Trophoblast cell (in vitro differentiated cells and primary cell): ENCODE measurements around the gene CUTC.

ENCODE experiments used
- DNase-seq, 2 donors: peaks; one replicate each; pipeline ENCODE4 v3.0.0-alpha.2; 2016
- H2AFZ ChIP-seq: 2 replicates; pipeline ENCODE4 v1.6.1; 2013; ENCODE audit warnings: low read length, moderate library complexity, mild to moderate bottlenecking; ENCODE audit not compliant: insufficient read depth, poor library complexity
- H2AK5ac ChIP-seq: 2 replicates; pipeline ENCODE4 v1.6.1; 2013; ENCODE audit warnings: mild to moderate bottlenecking, low read length
- H2BK120ac ChIP-seq: 2 replicates; pipeline ENCODE4 v1.6.1; 2013; ENCODE audit warnings: low read length, mild to moderate bottlenecking, moderate library complexity; ENCODE audit not compliant: insufficient read depth, poor library complexity
- H2BK12ac ChIP-seq: 2 replicates; pipeline ENCODE4 v1.6.1; 2013; ENCODE audit warnings: mild to moderate bottlenecking, low read length, moderate library complexity
- H2BK5ac ChIP-seq: 2 replicates; pipeline ENCODE4 v1.6.1; 2013; ENCODE audit warnings: low read length, low read depth, moderate library complexity, mild to moderate bottlenecking; ENCODE audit not compliant: poor library complexity
- H3K14ac ChIP-seq: 2 replicates; pipeline ENCODE4 v1.6.1; 2013; ENCODE audit warnings: mild to moderate bottlenecking, low read length
- H3K18ac ChIP-seq: 2 replicates; pipeline ENCODE4 v1.6.1; 2013; ENCODE audit warnings: mild to moderate bottlenecking, low read length
- H3K23ac ChIP-seq: 2 replicates; pipeline ENCODE4 v1.6.1; 2013; ENCODE audit warnings: low read length
- H3K27ac ChIP-seq: 2 replicates; pipeline ENCODE4 v1.5.1; 2013; ENCODE audit warnings: low read depth, mild to moderate bottlenecking, inconsistent platforms, low read length, moderate library complexity
- H3K27me3 ChIP-seq: 2 replicates; pipeline ENCODE4 v1.6.1; 2013; ENCODE audit warnings: inconsistent platforms, mild to moderate bottlenecking, low read length, moderate library complexity; ENCODE audit not compliant: insufficient read depth
- H3K36me3 ChIP-seq, 2 experiments: 1 replicate in 1 of 2; 2 replicates in 1 of 2; pipeline ENCODE4 v1.6.1; 2013; ENCODE audit warnings: low read length in 2 of 2, mild to moderate bottlenecking in 2 of 2, moderate library complexity in 1 of 2; ENCODE audit not compliant: insufficient read depth in 2 of 2, control insufficient read depth in 1 of 2
- H3K4ac ChIP-seq: 2 replicates; pipeline ENCODE4 v1.6.1; 2013; ENCODE audit warnings: low read depth, mild to moderate bottlenecking, low read length, moderate library complexity
- H3K4me1 ChIP-seq, 2 experiments: 1 replicate in 1 of 2; 2 replicates in 1 of 2; pipeline ENCODE4 v1.6.1; 2013; ENCODE audit warnings: low read length in 2 of 2, mild to moderate bottlenecking in 2 of 2, moderate library complexity in 1 of 2; ENCODE audit not compliant: insufficient read depth in 2 of 2, control insufficient read depth in 1 of 2
- H3K4me2 ChIP-seq: 2 replicates; pipeline ENCODE4 v1.6.1; 2013; ENCODE audit warnings: inconsistent platforms, mild to moderate bottlenecking, low read length, moderate library complexity
- H3K4me3 ChIP-seq: 2 replicates; pipeline ENCODE4 v1.5.1; 2013; ENCODE audit warnings: mild to moderate bottlenecking, low read depth, low read length, inconsistent platforms
- H3K79me1 ChIP-seq: one replicate; pipeline ENCODE4 v1.6.1; 2013; ENCODE audit warnings: low read length
- H3K79me2 ChIP-seq: 2 replicates; pipeline ENCODE4 v1.6.1; 2013; ENCODE audit warnings: low read length, mild to moderate bottlenecking; ENCODE audit not compliant: control insufficient read depth, insufficient read depth, poor library complexity
- H3K9ac ChIP-seq: 2 replicates; pipeline ENCODE4 v1.6.1; 2013; ENCODE audit warnings: mild to moderate bottlenecking, low read length
- H3K9me3 ChIP-seq: 2 replicates; pipeline ENCODE4 v1.6.1; 2013; ENCODE audit warnings: low read depth, mild to moderate bottlenecking, control low read depth, inconsistent platforms, low read length; ENCODE audit not compliant: insufficient read depth
- H4K12ac ChIP-seq: 2 replicates; pipeline ENCODE4 v1.6.1; 2013; ENCODE audit warnings: low read depth, mild to moderate bottlenecking, low read length, moderate library complexity
- H4K8ac ChIP-seq: 2 replicates; pipeline ENCODE4 v1.6.1; 2013; ENCODE audit warnings: low read depth, mild to moderate bottlenecking, low read length, moderate library complexity
- H4K91ac ChIP-seq: one replicate; pipeline ENCODE4 v1.6.1; 2013; ENCODE audit warnings: low read depth, mild to moderate bottlenecking, low read length, moderate library complexity
- WGBS: extraction: QIAGEN DNeasy Blood & Tissue Kit; methylation state at CpG from one replicate; pipeline ENCODE4 v1.1.7; 2013; ENCODE audit warnings: missing lambda C conversion rate; ENCODE audit not compliant: insufficient read length, insufficient coverage; ENCODE audit errors: extremely low coverage; 5-methylcytosine and 5-hydroxymethylcytosine counted together

The CUTC gene

DNA sequence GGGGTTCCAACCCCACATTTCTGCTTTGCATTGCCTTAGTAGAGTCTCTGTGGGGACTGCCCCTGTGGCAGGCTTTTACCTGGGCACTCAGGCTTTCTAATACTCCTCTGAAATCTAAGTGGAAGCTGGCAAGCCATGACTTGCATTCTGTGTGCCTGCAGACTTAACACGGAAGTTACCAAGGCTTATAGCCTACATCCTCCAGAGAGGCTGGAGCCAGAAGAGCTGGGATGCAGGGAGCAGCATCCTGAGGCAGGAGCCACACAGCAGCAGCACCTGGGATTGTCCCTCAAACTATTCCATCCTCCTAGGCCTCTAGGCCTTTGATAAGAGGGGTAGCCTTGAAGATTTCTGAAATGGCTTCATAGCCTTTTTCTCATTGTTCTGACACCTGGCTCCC, 28.3 kb downstream of the CUTC start:
- no peak overlapping the region for H4K12ac ChIP-seq
- H2AFZ ChIP-seq = no peak overlapping the region
- no peak overlapping the region for H2BK120ac ChIP-seq
- no peak overlapping the region for H3K4me2 ChIP-seq
- H3K27ac ChIP-seq = no peak overlapping the region
- H2AK5ac ChIP-seq = no peak overlapping the region
- no peak overlapping the region for H4K8ac ChIP-seq
- no peaks in the 10 kb centered on the region for H3K27me3 ChIP-seq
- no peak overlapping the region for H2BK5ac ChIP-seq
- H3K23ac ChIP-seq = no peak overlapping the region
- H3K36me3 ChIP-seq = peaks cover 3 to 10% of the 10 kb centered on the region in 2 experiments
- no peak overlapping the region for H3K9ac ChIP-seq
- no peaks in the 10 kb centered on the region for H3K4me1 ChIP-seq
- H4K91ac ChIP-seq = no peak overlapping the region
- no peak overlapping the region for H3K18ac ChIP-seq
- DNase-seq = no peak
- no peak overlapping the region for H2BK12ac ChIP-seq
- H3K4me3 ChIP-seq = no peak overlapping the region
- H3K79me2 ChIP-seq = no peaks in the 10 kb centered on the region
- no CpG with 5 or more reads among the region's 1 CpG for WGBS
- H3K9me3 ChIP-seq = no peaks in the 10 kb centered on the region
- no peak overlapping the region for H3K4ac ChIP-seq
- H3K14ac ChIP-seq = no peak overlapping the region
- H3K79me1 ChIP-seq = no peaks in the 10 kb centered on the region

DNA sequence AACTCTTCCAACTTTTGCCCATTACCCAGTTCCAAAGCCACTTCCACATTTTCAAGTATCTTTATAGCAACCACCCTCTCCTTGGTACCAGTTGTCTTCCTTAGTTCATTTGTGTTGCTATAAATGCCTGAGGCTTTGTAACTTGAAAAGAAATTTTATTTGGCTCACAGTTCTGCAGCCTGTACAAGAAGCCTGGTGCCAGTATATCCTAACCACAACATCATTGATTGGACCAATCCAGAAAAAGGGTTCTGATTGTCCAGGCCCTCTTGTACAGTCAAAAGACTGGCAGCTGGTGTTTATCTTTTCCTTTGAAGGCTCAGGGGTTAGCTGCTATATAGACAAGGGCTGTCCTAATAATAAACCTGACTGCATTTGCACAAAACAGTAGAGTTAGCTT, 29.3 kb downstream of the CUTC start:
- Histone ChIP-seq H4K8ac (no peak overlapping the region), H3K27me3 (no peaks in the 10 kb centered on the region), H2BK5ac (no peak overlapping the region), H3K14ac (no peak overlapping the region), H3K9me3 (no peaks in the 10 kb centered on the region), H4K12ac (no peak overlapping the region), H3K79me1 (no peaks in the 10 kb centered on the region), H3K4me1 (no peaks in the 10 kb centered on the region), H2AK5ac (no peak overlapping the region), H2BK120ac (no peak overlapping the region), H4K91ac (no peak overlapping the region), H3K23ac (no peak overlapping the region), H3K27ac (no peak overlapping the region), H3K18ac (no peak overlapping the region), H3K79me2 (no peaks in the 10 kb centered on the region), H3K9ac (no peak overlapping the region), H3K36me3 (peaks cover 3 to 7% of the 10 kb centered on the region in 2 experiments), H3K4me3 (no peak overlapping the region), H3K4ac (no peak overlapping the region), H2BK12ac (no peak overlapping the region), H2AFZ (no peak overlapping the region), H3K4me2 (no peak overlapping the region)
- no peak for DNase-seq

DNA sequence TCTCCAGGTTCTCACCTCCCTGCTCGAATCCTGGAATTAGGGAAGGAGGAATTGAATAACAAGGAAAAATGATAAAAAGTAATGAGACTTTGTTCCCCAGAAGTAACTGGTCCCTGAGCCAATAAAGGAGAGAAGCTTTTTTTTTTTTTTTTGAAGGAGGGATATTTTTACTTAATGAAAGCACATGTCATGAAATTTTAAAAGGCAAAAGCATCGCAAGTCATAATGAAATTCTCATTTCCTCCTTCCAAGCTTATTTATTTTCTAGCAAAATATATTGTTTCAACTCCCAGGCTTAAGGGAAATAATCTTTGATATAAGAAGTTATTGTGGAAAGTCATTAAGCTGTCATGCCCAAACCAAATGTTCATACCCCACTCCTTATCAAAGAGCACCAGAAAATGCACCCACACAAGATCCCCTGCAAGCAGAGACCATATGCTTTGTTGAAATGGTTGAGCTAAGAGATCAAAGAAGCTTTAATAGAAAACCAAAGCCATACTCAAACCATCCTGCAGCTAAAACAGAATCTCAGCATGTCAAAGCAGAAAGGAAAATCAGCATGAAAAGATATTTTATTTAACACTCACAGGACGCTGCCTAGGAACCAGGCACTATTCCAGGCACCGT, 33.8 kb downstream of the CUTC start:
- Histone ChIP-seq H3K27ac (no peak overlapping the region), H3K4me1 (no peaks in the 10 kb centered on the region), H2BK120ac (no peak overlapping the region), H3K14ac (no peak overlapping the region), H3K9ac (no peak overlapping the region), H2BK5ac (no peak overlapping the region), H3K79me2 (no peaks in the 10 kb centered on the region), H3K9me3 (no peaks in the 10 kb centered on the region), H3K79me1 (no peaks in the 10 kb centered on the region), H3K23ac (no peak overlapping the region), H2BK12ac (no peak overlapping the region), H3K27me3 (no peaks in the 10 kb centered on the region), H4K91ac (no peak overlapping the region), H3K18ac (no peak overlapping the region), H2AK5ac (no peak overlapping the region), H2AFZ (no peak overlapping the region), H3K4me2 (no peak overlapping the region), H3K4me3 (no peak overlapping the region), H3K4ac (no peak overlapping the region), H4K8ac (no peak overlapping the region), H3K36me3 (no peaks in the 10 kb centered on the region), H4K12ac (no peak overlapping the region)
- no peak for DNase-seq
- no CpG with 5 or more reads among the region's 4 CpGs for WGBS

DNA sequence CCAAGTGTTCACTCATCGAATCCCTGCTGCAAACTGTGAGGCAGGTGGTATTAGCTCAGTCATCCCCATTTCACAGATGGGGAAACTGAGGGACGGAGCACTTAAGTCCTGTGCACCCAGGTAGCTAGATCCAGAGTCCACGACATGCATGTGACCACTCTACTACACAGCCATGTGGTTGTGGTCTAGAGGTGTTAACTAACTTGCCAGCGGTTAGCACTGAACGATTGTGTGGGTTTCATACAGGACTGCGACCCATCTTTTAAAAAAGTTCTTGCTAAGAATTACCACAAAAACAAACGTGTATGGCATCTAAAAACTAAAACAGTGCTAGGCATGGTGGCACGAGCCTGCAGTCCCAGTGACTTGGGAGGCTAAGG, 34.3 kb downstream of the CUTC start:
- H3K27ac ChIP-seq = no peak overlapping the region
- H4K8ac ChIP-seq = no peak overlapping the region
- H4K91ac ChIP-seq = no peak overlapping the region
- no peaks in the 10 kb centered on the region for H3K79me2 ChIP-seq
- DNase-seq = no peak
- WGBS = no CpG with 5 or more reads among the region's 8 CpGs
- no peak overlapping the region for H3K23ac ChIP-seq
- H3K36me3 ChIP-seq = no peaks in the 10 kb centered on the region
- H2BK12ac ChIP-seq = no peak overlapping the region
- H2BK120ac ChIP-seq = no peak overlapping the region
- H4K12ac ChIP-seq = no peak overlapping the region
- H3K4ac ChIP-seq = no peak overlapping the region
- no peak overlapping the region for H3K4me3 ChIP-seq
- H3K4me1 ChIP-seq = no peaks in the 10 kb centered on the region
- no peak overlapping the region for H3K18ac ChIP-seq
- H3K4me2 ChIP-seq = no peak overlapping the region
- no peak overlapping the region for H3K14ac ChIP-seq
- H2BK5ac ChIP-seq = no peak overlapping the region
- H3K79me1 ChIP-seq = no peaks in the 10 kb centered on the region
- no peak overlapping the region for H2AK5ac ChIP-seq
- no peak overlapping the region for H2AFZ ChIP-seq
- no peak overlapping the region for H3K9ac ChIP-seq
- H3K27me3 ChIP-seq = no peaks in the 10 kb centered on the region
- H3K9me3 ChIP-seq = no peaks in the 10 kb centered on the region
